ENCODE measurements around the gene PDIA5.

PDIA5 gene

DNA sequence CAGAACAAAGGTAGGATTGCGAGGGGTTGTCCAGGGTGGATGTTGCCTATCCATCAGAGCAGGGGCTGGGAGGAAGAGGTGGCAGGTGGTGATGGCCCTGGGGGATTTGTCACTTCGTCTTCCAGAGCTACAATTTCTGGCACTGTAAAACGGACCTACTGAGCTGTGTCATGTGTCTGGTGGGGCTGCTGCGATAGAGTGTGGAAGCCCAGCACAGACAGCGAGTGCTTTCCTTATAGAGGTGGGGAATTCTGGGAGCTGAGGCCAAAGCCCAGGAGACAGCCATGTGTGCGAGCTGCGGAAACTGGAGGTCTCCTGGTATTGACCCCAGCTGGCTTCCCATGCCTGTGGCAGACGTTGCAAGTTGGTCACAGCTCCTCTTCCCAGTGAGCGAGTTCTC, 73.7 kb downstream of the PDIA5 start:
- no peak overlapping the region for H3K9ac ChIP-seq (ENCODE audit: insufficient read length)
- H3K27ac ChIP-seq, result no peak overlapping the region
- no peak overlapping the region for H3K4me3 ChIP-seq
- no peak for DNase-seq (ENCODE audit: low read depth, low spot score)
- TF ChIP-seq FOXP2 (optimal IDR thresholded peaks at IDR 0.05; ENCODE audit: control extremely low read depth, extremely low read length, insufficient read depth), result no peak
- no peaks in the 10 kb centered on the region for H3K9me3 ChIP-seq (ENCODE audit: low read depth, low read length)
- H3K36me3 ChIP-seq (ENCODE audit: insufficient read depth, low read length), result peaks cover 56% of the 10 kb centered on the region

GRCh38 chr3:123141276-123141675, 74.5 kb downstream of the PDIA5 start:
- DNase-seq (ENCODE audit: low read depth, low spot score), result no peak
- Histone ChIP-seq H3K9ac (ENCODE audit: insufficient read length) (no peak overlapping the region), H3K27ac (no peak overlapping the region), H3K4me3 (no peak overlapping the region), H3K36me3 (ENCODE audit: insufficient read depth, low read length) (peaks cover 59% of the 10 kb centered on the region), H3K9me3 (ENCODE audit: low read depth, low read length) (no peaks in the 10 kb centered on the region)
- TF ChIP-seq EZH2 (IDR thresholded peaks at IDR 0.05) (no peak), FOXP2 (optimal IDR thresholded peaks at IDR 0.05; ENCODE audit: control extremely low read depth, extremely low read length, insufficient read depth) (no peak), POLR2AphosphoS5 (IDR thresholded peaks at IDR 0.05; ENCODE audit: borderline replicate concordance, low read depth, low read length) (no peak)

DNA sequence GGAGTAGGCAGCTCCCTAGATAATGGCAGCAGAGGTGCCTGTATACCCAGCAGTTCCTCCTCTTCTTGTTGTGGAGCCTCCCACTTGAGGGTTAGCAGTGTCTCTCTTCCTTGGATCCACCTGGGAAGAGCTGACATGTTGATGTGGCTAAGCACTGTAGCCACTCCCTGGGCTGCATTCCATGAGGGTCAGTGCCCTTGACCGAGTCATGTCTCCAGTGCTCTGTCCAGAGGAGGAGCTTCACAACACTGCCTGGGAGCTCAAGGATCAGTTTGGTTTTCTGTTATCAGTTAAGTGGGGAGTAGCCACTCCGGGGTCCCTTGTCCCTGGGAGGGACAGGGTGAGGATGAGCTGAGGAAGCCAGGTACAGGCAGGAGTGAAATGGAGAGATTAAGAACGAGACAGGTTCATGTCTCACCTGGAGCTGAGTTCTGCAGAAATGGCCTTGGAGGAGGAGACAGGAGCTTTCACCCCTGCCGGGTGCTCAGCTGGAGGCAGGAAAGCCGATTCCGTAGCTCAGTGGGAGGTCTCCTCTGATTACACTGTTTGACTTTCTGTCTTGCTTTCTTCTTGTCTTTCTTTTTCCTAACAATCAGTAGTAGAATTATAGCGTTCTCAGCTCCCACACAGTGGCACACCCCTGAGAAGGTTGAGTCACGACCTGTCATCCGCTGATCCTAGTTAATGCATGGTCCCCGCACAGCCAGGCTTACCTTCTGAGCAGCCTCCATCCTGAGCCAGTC, 77.0 kb downstream of the PDIA5 start:
- DNase-seq (ENCODE audit: low read depth, low spot score), result peak; percentile 87
- Histone ChIP-seq H3K9me3 (ENCODE audit: low read depth, low read length) (no peaks in the 10 kb centered on the region), H3K9ac (ENCODE audit: insufficient read length) (no peak overlapping the region), H3K4me3 (no peak overlapping the region), H3K27ac (peak overlapping the region; percentile 86), H3K36me3 (ENCODE audit: insufficient read depth, low read length) (peaks cover 73% of the 10 kb centered on the region)
- TF ChIP-seq POLR2AphosphoS5 (IDR thresholded peaks at IDR 0.05; ENCODE audit: borderline replicate concordance, low read depth, low read length), result peak; percentile 45; the same call in 1 of the 2 replicates
- TF ChIP-seq EZH2 (IDR thresholded peaks at IDR 0.05), result no peak
- TF ChIP-seq FOXP2 (optimal IDR thresholded peaks at IDR 0.05; ENCODE audit: control extremely low read depth, extremely low read length, insufficient read depth), result no peak

DNA sequence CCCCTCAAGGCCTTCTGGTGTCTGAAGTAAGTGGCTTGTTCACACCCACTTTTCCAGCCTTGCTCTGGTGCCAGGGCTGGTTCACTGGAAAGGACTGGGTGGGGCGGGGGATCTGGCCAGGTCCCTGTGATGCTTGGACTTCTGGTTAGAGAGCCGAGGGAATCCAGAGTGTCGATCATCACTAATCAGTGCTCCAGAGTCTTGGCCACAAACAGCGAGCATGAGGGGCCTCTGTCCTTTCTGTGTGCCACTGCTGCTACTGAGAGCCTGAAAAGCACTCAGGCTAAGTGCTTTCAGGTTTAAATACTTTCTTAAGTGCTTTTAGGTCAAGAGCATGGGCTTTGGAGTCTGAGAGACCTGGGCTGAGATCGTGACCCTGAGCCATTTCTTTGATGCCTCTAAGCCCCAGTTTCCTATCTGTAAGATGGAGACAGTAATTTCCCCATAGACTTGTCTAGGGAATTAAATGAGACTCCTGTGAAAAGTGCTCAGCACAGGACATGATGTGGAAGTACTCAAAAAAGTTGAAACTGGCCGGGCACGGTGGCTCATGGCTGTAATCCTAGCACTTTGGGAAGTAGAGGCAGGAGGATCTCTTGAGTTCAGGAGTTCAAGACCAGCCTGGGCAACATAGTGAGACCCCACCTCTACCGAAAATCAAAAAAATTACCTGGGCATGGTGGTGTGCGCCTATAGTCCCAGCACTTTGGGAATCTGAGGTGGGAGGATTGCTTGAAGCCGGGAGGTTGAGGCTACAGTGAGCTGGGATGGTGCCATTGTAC, 81.1 kb downstream of the PDIA5 start:
- Histone ChIP-seq H3K27ac (peak overlapping the region; percentile 100), H3K4me3 (no peak overlapping the region), H3K9ac (ENCODE audit: insufficient read length) (no peak overlapping the region), H3K9me3 (ENCODE audit: low read depth, low read length) (no peaks in the 10 kb centered on the region; the same call in 1 of the 2 replicates), H3K36me3 (ENCODE audit: insufficient read depth, low read length) (peaks cover 77% of the 10 kb centered on the region)
- TF ChIP-seq EZH2 (IDR thresholded peaks at IDR 0.05) (no peak), POLR2AphosphoS5 (IDR thresholded peaks at IDR 0.05; ENCODE audit: borderline replicate concordance, low read depth, low read length) (no peak)
- no peak for DNase-seq (ENCODE audit: low read depth, low spot score)

GRCh38 chr3:123148772-123149171, 81.9 kb downstream of the PDIA5 start:
- no peak overlapping the region for H3K9ac ChIP-seq (ENCODE audit: insufficient read length)
- DNase-seq (ENCODE audit: low read depth, low spot score), result no peak
- peaks cover 83% of the 10 kb centered on the region for H3K36me3 ChIP-seq (ENCODE audit: insufficient read depth, low read length)

GRCh38 chr3:123149525-123149924, 82.7 kb downstream of the PDIA5 start:
- peak overlapping the region; percentile 100 for H3K27ac ChIP-seq
- TF ChIP-seq POLR2AphosphoS5 (IDR thresholded peaks at IDR 0.05; ENCODE audit: borderline replicate concordance, low read depth, low read length) (no peak), EZH2 (IDR thresholded peaks at IDR 0.05) (no peak), FOXP2 (optimal IDR thresholded peaks at IDR 0.05; ENCODE audit: control extremely low read depth, extremely low read length, insufficient read depth) (no peak)
- H3K36me3 ChIP-seq (ENCODE audit: insufficient read depth, low read length), result peaks cover 84% of the 10 kb centered on the region
- DNase-seq (ENCODE audit: low read depth, low spot score), result no peak
- H3K9ac ChIP-seq (ENCODE audit: insufficient read length), result no peak overlapping the region
- H3K4me3 ChIP-seq, result no peak overlapping the region
- H3K9me3 ChIP-seq (ENCODE audit: low read depth, low read length), result no peaks in the 10 kb centered on the region; the same call in 1 of the 2 replicates

More at GRCh38 chr3:123148772-123149171, 81.9 kb downstream of the PDIA5 start:
- Histone ChIP-seq H3K27ac (peak overlapping the region; percentile 100), H3K4me3 (no peak overlapping the region), H3K9me3 (ENCODE audit: low read depth, low read length) (no peaks in the 10 kb centered on the region; the same call in 1 of the 2 replicates)
- TF ChIP-seq POLR2AphosphoS5 (IDR thresholded peaks at IDR 0.05; ENCODE audit: borderline replicate concordance, low read depth, low read length), result no peak
- TF ChIP-seq FOXP2 (optimal IDR thresholded peaks at IDR 0.05; ENCODE audit: control extremely low read depth, extremely low read length, insufficient read depth), result no peak
- no peak for TF ChIP-seq EZH2 (IDR thresholded peaks at IDR 0.05)

GRCh38 chr3:123150449-123151215, 83.8 kb downstream of the PDIA5 start:
- H3K27ac ChIP-seq, result peak overlapping the region; percentile 100
- no peaks in the 10 kb centered on the region; the same call in 1 of the 2 replicates for H3K9me3 ChIP-seq (ENCODE audit: low read depth, low read length)
- H3K36me3 ChIP-seq (ENCODE audit: insufficient read depth, low read length), result peaks cover 84% of the 10 kb centered on the region
- no peak for DNase-seq (ENCODE audit: low read depth, low spot score)
- H3K9ac ChIP-seq (ENCODE audit: insufficient read length), result peak overlapping the region; percentile 77
- H3K4me3 ChIP-seq, result peak overlapping the region; percentile 4; the same call in 1 of the 2 replicates
- TF ChIP-seq POLR2AphosphoS5 (IDR thresholded peaks at IDR 0.05; ENCODE audit: borderline replicate concordance, low read depth, low read length) (0 out of 2 replicates have a peak, but pooled peaks have one; percentile 2), FOXP2 (optimal IDR thresholded peaks at IDR 0.05; ENCODE audit: control extremely low read depth, extremely low read length, insufficient read depth) (no peak)

DNA sequence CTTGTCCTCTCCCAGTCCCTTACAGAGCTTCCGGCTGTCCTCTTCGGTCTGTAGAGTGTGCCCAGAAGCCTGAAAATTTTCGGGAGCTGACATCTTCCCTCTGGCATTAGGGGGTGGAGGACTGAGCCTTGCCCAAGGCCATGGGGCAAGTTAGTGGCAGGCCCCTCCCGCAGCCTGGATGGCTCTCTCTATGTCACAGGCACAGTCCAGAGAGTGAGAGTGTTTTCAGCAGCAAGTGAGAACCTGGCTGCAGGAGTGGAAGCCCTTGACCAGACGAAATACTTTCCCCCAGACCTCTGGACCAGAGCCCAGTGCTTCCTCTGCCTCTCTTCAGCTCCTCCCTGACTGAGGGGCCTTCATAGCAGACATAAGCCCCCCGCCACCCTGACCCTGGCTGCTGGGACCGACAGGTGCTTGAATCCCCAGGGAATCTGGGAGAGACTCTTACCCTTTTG, 84.5 kb downstream of the PDIA5 start:
- TF ChIP-seq POLR2AphosphoS5 (IDR thresholded peaks at IDR 0.05; ENCODE audit: borderline replicate concordance, low read depth, low read length) (no peak), FOXP2 (optimal IDR thresholded peaks at IDR 0.05; ENCODE audit: control extremely low read depth, extremely low read length, insufficient read depth) (no peak)
- Histone ChIP-seq H3K27ac (peak overlapping the region; percentile 100), H3K9ac (ENCODE audit: insufficient read length) (peak overlapping the region; percentile 77), H3K9me3 (ENCODE audit: low read depth, low read length) (no peaks in the 10 kb centered on the region; the same call in 1 of the 2 replicates), H3K36me3 (ENCODE audit: insufficient read depth, low read length) (peaks cover 84% of the 10 kb centered on the region), H3K4me3 (peak overlapping the region; percentile 4; the same call in 1 of the 2 replicates)
- DNase-seq (ENCODE audit: low read depth, low spot score), result no peak

All from SK-N-MC (cell line).